ENCODE results near the gene SCAF1.
A peak's percentile ranks its signal among the peaks of the same experiment; 100 is the strongest.

SCAF1 gene

GRCh38 chr19:49651029-49651819 is 9.2 kb downstream of the SCAF1 start:
- no peak for DNase-seq

- DNase-seq = no peak
These were observed 10.0 kb downstream of the SCAF1 start for GRCh38 chr19:49651820-49652550.

- no peak for DNase-seq
These were observed 10.8 kb downstream of the SCAF1 start for GRCh38 chr19:49652551-49653465.

GRCh38 chr19:49653466-49653806 is 11.4 kb downstream of the SCAF1 start:
- DNase-seq = no peak

GRCh38 chr19:49654581-49654980 is 12.6 kb downstream of the SCAF1 start:
- no peak for DNase-seq

GRCh38 chr19:49655570-49656455 is 13.8 kb downstream of the SCAF1 start:
- no peak for DNase-seq

- no peak for DNase-seq
These were observed 14.6 kb downstream of the SCAF1 start for GRCh38 chr19:49656456-49657109.

GRCh38 chr19:49657493-49658138 is 15.6 kb downstream of the SCAF1 start:
- no peak for DNase-seq

- no peak for DNase-seq
These were observed 16.1 kb downstream of the SCAF1 start for GRCh38 chr19:49658139-49658517.

GRCh38 chr19:49658566-49659442 is 16.8 kb downstream of the SCAF1 start:
- no peak for DNase-seq

GRCh38 chr19:49660338-49660961 is 18.4 kb downstream of the SCAF1 start:
- DNase-seq = no peak

- DNase-seq = no peak
These were observed 20.0 kb downstream of the SCAF1 start for GRCh38 chr19:49662011-49662410.

- no peak for DNase-seq
These were observed 21.2 kb downstream of the SCAF1 start for GRCh38 chr19:49663224-49663623.

GRCh38 chr19:49664171-49665035 is 22.4 kb downstream of the SCAF1 start:
- peak; percentile 83 to 86 (median 86) for DNase-seq

- DNase-seq = no peak
These were observed 23.0 kb downstream of the SCAF1 start for GRCh38 chr19:49665036-49665350.

- peak; percentile 97 to 99 (median 99) for DNase-seq
These were observed 23.5 kb downstream of the SCAF1 start, which contains the start of the genes BCL2L12 and IRF3 for GRCh38 chr19:49665351-49666119. BCL2L12 (plus strand) TSS chr19:49665933; CDS start chr19:49666693, 760 bp downstream. IRF3 (minus strand) TSS chr19:49665857; CDS start chr19:49664838, 1,019 bp downstream.

GRCh38 chr19:49666120-49666444 is 24.1 kb downstream of the SCAF1 start:
- no peak for DNase-seq

- DNase-seq = no peak
These were observed 25.5 kb downstream of the SCAF1 start for GRCh38 chr19:49667473-49667872.

All from activated CD4-positive, CD25-positive, alpha-beta regulatory T cell (primary cell).